NCI-H345 treated with DMSO at 0.1 percent for 48 hours (cell line): ENCODE data around the gene AOAH.
"Not testable (repeated sequence)": the region's sequence is repeated elsewhere in the genome, so short reads cannot be mapped to it uniquely, and the experiment has no call there.

ENCODE experiments used
- DNase-seq: peaks from one replicate; lab custom pipeline; 2025; ENCODE audit not compliant: unreplicated experiment; lab: John Stamatoyannopoulos, UW

Gene AOAH

DNA sequence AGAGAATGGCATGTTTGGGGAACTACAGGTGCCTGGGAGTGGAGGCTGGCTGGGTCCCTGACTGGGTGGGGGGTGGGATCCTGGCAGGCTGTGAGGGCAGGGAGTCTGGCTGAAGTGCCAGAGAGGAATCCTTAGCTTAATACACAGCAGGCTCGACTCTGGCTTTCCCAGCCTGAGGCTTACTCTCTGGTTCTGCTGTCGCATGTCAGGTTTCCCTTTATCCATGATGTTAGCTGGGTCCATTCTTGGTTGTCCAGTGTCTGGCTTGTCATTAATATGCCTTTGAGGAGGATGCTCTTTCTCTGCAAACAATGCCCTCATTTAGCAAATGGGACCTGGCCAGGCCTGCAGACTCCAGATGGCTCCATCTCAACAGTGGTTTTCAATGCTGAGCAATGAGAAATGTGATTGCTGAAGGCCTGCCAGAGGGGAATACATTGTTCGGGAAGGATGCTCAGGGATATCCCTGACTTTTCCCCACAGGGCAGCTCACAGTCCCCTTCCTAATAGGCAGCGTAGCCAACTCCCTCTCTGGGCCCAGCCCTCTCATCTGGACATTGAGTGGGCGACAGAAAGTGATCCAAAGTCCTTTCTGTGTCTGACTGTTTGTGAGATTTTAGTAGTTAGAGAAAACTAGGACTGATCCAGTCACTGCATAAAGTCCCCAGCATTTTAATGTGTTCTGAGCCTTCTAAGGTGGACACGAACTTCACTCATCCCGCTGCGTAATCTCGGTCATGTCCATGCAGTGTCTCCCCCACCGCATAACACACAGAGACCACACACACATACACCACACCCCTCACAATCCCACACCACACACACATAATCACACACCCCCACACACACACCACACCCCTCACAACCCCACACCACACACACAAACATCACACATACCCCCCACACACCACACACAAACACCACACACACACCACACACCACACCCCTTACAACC, 209.7 kb downstream of the AOAH start:
- DNase-seq = no peak

DNA sequence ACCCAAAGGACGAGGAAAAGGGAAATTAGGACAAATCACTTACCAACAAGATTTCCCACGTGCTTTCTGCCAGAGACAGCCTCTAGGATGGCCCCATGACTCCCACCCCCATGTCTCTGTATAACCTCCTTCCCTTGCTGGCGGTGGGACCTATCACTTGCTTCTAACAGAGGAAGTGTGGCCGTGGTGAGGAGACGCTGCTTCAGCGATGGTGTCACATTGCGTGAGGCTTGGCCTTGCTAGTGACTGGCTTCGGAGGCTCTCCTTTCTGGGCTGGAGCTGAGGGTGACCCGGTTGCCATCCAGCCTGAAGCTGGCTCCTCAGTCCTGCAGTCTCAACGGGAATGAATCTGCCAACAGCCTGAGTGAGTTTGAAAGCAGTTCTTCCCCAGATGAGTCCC, 210.9 kb downstream of the AOAH start:
- no peak for DNase-seq

GRCh38 chr7:36512616-36513015, 211.7 kb downstream of the AOAH start:
- DNase-seq = no peak

GRCh38 chr7:36509962-36510361, 214.3 kb downstream of the AOAH start:
- no peak for DNase-seq

DNA sequence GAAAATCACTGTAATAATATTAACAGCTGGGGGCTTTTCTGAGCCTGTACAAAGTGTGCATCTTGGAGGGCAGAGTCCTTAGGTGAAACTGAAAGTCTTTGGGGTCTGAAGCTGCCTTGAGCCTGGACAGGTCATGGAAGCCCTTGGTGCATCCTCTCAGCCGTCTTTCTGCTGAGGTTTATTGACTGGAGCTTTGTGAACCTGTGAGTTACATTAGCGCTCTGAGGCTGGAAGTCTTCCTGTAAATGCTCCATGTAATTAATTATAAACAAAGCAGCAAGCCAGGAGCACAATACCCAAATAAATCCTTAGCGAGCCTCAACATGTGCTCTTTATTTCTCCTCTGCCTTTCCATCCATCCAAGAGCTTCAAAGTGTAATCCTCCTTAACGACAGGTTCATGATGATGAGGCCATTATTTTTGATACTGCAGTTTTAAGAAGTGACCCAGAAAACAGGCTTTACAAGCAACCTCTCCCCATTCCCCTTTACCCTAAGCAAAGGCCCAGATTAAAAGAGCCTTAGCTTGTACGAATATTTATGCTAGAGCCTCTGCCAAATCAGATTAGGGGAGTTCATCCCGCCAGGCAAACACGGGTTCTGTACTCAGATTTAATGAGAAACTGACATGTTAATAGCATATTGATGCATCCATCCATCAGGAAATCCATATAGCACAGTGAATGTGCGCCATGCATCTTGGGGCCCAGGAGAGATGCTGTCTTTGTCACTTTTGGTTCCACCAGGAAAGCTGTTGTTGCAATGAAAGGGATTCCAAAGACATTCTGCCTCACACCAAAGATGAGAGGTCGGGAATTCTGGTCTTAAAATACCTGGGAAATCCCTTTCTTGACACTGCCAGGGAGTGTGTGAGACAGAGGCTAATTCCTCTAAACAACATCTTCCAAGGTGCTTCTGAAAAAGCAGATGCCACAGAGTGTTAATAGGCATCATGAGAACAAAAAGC, 216.5 kb downstream of the AOAH start:
- DNase-seq = no peak

GRCh38 chr7:36506820-36507219, 217.5 kb downstream of the AOAH start:
- no peak for DNase-seq

GRCh38 chr7:36506130-36506798, 218.0 kb downstream of the AOAH start:
- DNase-seq = no peak

- not testable (repeated sequence) for DNase-seq
Measured at GRCh38 chr7:36504617-36505016, 219.7 kb downstream of the AOAH start.

DNA sequence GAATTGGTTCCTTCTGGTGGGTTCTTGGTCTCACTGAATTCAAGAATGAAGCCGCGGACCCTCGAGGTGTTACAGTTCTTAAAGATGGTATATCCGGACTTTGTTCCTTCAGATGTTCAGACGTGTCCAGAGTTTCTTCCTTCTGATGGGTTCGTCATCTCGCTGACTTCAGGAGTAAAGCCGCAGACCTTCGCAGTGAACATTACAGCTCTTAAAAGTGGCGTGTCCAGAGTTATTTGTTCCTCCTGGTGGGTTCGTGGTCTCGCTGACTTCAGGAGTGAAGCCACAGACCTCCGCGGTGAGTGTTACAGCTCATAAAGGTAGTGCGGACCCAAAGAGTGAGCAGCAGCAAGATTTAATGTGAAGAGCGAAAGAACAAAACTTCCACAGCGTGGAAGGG, 220.1 kb downstream of the AOAH start:
- DNase-seq = not testable (repeated sequence)

DNA sequence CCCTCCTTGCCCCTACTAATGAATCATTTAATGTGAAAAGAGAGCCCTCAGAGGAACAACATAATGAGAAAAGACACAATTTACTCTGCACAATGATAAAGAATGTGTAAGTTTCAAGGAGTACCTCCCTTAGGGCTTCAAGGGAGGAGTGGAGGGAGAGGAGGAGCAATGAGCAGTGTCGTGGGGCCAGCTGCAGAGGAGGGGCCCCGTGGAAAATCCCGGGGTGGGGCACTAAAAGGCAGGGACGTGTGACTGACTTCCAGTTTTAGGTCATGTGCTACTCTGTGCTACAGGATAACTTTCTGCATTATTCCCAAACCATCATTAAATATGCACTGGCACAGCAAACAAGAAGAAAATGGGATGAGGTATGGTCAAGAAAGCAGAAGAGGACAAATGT, 226.5 kb downstream of the AOAH start:
- no peak for DNase-seq

DNA sequence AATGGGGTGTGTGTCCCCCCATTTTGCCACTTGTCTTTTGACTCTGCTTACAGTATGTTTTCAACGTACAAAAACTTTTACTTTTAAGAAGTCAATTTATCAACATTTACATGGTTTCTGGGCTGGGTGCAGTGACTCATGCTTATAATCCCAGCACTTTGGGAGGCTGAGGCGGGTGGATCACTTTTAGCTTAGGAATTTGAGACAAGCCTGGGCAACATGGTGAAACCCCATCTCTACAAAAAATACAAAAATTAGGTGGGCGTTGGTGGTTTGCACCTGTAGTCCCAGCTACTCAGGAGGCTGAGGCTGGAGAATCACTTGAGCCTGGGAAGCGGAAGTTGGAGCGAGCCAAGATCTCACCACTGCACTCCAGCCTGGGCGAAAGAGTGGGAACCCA, 227.1 kb downstream of the AOAH start:
- DNase-seq = not testable (repeated sequence)

DNA sequence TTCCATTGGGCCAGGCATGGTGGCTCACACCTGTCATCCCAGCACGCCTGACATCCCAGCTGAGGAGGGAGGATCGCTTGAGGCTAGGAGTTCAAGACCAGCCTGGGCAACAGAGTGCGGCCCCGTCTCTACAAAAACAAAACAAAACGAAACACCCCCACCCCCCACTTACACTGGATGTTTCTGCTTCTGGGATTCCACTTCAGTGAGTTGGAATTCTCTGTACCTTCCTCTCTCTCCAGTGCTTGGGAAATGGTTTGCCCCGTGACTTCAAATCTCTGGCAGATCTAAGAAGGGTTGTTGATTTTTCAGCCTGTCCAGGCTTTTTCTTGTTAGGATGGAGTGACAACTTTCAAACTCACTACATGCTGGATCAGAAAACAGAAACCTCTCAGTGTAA, 227.7 kb downstream of the AOAH start:
- DNase-seq = no peak

- no peak for DNase-seq
Measured at GRCh38 chr7:36491317-36491716, 233.0 kb downstream of the AOAH start.

- DNase-seq = no peak
Measured at GRCh38 chr7:36490419-36490830, 233.9 kb downstream of the AOAH start.

- DNase-seq = not testable (repeated sequence)
Measured at GRCh38 chr7:36488672-36489071, 235.6 kb downstream of the AOAH start.

DNA sequence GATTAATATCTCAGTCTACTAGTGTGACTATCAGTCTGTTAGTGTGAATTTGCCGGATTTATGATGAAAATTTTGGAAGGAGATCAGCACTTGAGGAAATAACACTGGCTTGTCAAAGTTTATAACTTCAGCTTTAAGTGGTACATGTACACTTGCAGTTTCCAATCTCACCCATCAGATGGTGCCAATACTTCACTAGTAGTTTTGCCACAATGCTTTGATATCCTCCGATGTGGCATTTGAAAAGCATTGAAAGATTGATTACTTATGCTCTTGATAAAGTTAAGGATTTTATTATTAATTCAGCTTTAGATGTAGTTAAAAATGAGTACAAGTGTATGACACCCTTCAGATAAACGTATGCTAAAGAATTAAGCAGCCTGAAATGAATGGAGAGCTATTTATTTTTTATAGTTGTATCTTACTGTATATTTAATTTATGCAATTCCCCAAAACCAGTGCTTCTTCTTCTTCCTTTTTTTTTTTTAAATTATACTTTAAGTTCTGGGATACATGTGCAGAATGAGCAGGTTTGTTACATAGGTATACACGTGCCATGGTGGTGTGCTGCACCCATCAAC, 236.4 kb downstream of the AOAH start:
- DNase-seq = peak; percentile 58

- no peak for DNase-seq
Measured at GRCh38 chr7:36486336-36486735, 238.0 kb downstream of the AOAH start.

DNA sequence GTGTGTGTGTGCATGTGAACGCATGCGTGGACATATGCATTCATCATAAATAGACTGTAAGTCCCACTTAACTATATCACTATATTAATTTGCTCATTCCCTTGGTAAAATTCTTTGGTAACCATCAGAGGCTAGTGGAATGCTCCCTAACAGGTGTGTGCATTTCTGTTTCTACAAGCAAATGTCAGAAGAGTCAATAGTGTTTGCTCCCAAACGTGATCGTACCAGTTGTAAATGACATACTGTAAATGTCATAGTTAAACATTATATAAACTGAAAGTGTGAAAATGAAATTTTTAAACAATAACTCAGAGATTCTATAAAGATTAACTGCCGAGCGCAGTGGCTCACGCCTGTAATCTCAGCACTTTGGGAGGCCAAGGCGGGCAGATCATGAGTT, 240.0 kb downstream of the AOAH start:
- no peak for DNase-seq

DNA sequence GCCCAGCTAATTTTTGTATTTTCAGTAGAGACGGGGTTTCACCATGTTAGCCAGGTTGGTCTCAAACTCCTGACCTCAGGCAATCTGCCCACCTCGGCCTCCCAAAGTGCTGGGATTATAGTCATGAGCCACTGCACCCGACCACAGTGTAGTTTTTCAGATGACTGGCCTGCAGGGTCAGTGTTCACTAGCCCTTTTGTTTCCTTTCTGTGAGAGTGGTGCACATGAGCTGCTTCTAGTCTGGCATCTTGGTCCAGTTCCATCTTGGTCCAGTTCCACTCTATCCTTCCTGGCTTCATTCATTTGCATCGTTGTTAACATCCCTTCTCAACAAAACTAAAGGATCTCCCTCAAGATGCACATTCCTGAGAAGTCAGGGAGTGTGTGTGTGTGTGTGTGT, 240.4 kb downstream of the AOAH start:
- not testable (repeated sequence) for DNase-seq

DNA sequence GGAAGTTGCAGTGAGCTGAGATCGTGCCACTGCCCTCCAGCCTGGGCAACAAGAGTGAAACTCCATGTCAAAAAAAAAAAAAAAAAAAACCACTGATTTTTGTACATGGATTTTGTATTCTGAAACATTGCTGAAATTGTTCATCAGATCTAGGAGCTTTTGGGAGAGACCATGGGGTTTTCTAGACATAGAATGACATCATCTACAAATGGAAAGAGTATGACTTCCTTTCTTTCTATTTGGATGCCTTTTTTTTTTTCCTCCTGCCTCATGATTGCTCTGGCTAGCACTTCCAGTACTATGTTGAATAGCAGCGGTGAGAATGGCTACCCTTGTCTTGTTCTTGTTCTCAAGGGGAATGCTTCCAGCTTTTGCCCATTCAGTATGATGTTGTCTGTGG, 245.5 kb downstream of the AOAH start:
- DNase-seq = no peak

- DNase-seq = no peak
Measured at GRCh38 chr7:36475381-36475780, 248.9 kb downstream of the AOAH start.
